SHP77 treated with DMSO at 0.1 percent for 48 hours (cell line): ENCODE measurements around the gene CLIC3.
"Not testable (repeated sequence)": the region's sequence is repeated elsewhere in the genome, so short reads cannot be mapped to it uniquely, and the experiment has no call there.

Experiments
- DNase-seq: peaks from one replicate; lab custom pipeline; 2025; lab: John Stamatoyannopoulos, UW

The CLIC3 gene

GRCh38 chr9:136996361-136997292 is at the start of gene CLIC3:
Gene CLIC3 (minus strand): TSS chr9:136996568. CDS start chr9:136996543, 25 bp downstream.
- no peak for DNase-seq

- no peak for DNase-seq
These were observed 49.1 kb upstream of the CLIC3 start for GRCh38 chr9:137045294-137046087.

- DNase-seq, result no peak
These were observed 48.3 kb upstream of the CLIC3 start for GRCh38 chr9:137044502-137045177.

- no peak for DNase-seq
These were observed 47.7 kb upstream of the CLIC3 start for GRCh38 chr9:137044037-137044436.

GRCh38 chr9:137042751-137043727 is 46.7 kb upstream of the CLIC3 start:
- no peak for DNase-seq

- no peak for DNase-seq
These were observed 44.8 kb upstream of the CLIC3 start for GRCh38 chr9:137041124-137041523.

GRCh38 chr9:137040568-137040967 is 44.2 kb upstream of the CLIC3 start:
- no peak for DNase-seq

GRCh38 chr9:137039611-137040366 is 43.4 kb upstream of the CLIC3 start:
- no peak for DNase-seq

- no peak for DNase-seq
These were observed 42.5 kb upstream of the CLIC3 start for GRCh38 chr9:137038916-137039315.

- no peak for DNase-seq
These were observed 41.1 kb upstream of the CLIC3 start for GRCh38 chr9:137037483-137037882.

- DNase-seq, result no peak
These were observed 40.7 kb upstream of the CLIC3 start for GRCh38 chr9:137037035-137037434.

- DNase-seq, result no peak
These were observed 39.6 kb upstream of the CLIC3 start for GRCh38 chr9:137035937-137036336.

- DNase-seq, result no peak
These were observed 39.1 kb upstream of the CLIC3 start for GRCh38 chr9:137035507-137035834.

GRCh38 chr9:137034709-137035506 is 38.5 kb upstream of the CLIC3 start:
- DNase-seq, result peak; percentile 65

- no peak for DNase-seq
These were observed 37.8 kb upstream of the CLIC3 start for GRCh38 chr9:137034039-137034708.

GRCh38 chr9:137033481-137033880 is 37.1 kb upstream of the CLIC3 start:
- DNase-seq, result not testable (repeated sequence)

GRCh38 chr9:137032858-137033257 is 36.5 kb upstream of the CLIC3 start:
- DNase-seq, result no peak

GRCh38 chr9:137031904-137032640 is 35.7 kb upstream of the CLIC3 start, which contains the start of gene FUT7:
Gene FUT7 (minus strand): TSS chr9:137032088. CDS start chr9:137031991, 97 bp downstream.
- DNase-seq, result no peak
